Activated CD4-positive, alpha-beta memory T cell treated with anti-CD3 and anti-CD28 coated beads, Interleukin-2, amount 10 ng/mL, durations not matched to agents 7 days and 5 days (primary cell): ENCODE measurements around the gene ARHGAP10. TPM values are rescaled to one million over a fixed set of nuclear protein-coding genes. Genes with fewer than 3 reads are reported as not detected.
"Not testable (repeated sequence)": the region's sequence is repeated elsewhere in the genome, so short reads cannot be mapped to it uniquely, and the experiment has no call there.

Experiments
- CTCF ChIA-PET: fragments of 350-600 bp; sonication (Branson Sonifier 250); formaldehyde crosslinking; loops from one replicate; lab custom pipeline; 2021; ENCODE audit warnings: antibody characterized with exemption, inconsistent platforms; lab: Charles Lee
- POLR2A ChIA-PET: fragments of 350-600 bp; sonication (Branson Sonifier 250); formaldehyde crosslinking; loops from one replicate; lab custom pipeline; 2021; ENCODE audit warnings: antibody characterized with exemption; lab: Charles Lee
- DNase-seq: peaks from one replicate; pipeline ENCODE4 v3.0.0-alpha.2; 2020
- H3K27ac Mint-ChIP-seq: one replicate; pipeline ENCODE4 v1.8.0; 2021; ENCODE audit warnings: mild to moderate bottlenecking, mixed read lengths
- H3K27me3 Mint-ChIP-seq: one replicate; pipeline ENCODE4 v1.8.0; 2021; ENCODE audit warnings: mixed read lengths
- H3K36me3 Mint-ChIP-seq: one replicate; pipeline ENCODE4 v1.8.0; 2021; ENCODE audit warnings: low read depth, mixed read lengths
- H3K4me1 Mint-ChIP-seq: one replicate; pipeline ENCODE4 v1.8.0; 2021; ENCODE audit warnings: mixed read lengths
- H3K4me3 Mint-ChIP-seq: one replicate; pipeline ENCODE4 v1.8.0; 2021; ENCODE audit warnings: mild to moderate bottlenecking, mixed read lengths
- H3K9me3 Mint-ChIP-seq: one replicate; pipeline ENCODE4 v1.8.0; 2021; ENCODE audit warnings: mixed read lengths
- total RNA-seq, 2 experiments: library from RNA; stranded (reverse); gene quantifications; one replicate each; pipeline ENCODE4 v1.2.3, GENCODE V29; 2021

The ARHGAP10 gene
- total RNA-seq, 2 experiments from 2014 or later = 19.7 to 22.2 TPM

- ChIA-PET POLR2A (no interaction called here), CTCF (no interaction called here)
- Mint-ChIP-seq H3K4me3 (no peak overlapping the region), H3K4me1 (no peaks in the 10 kb centered on the region), H3K27ac (no peak overlapping the region), H3K36me3 (peaks cover 45% of the 10 kb centered on the region), H3K9me3 (peaks cover 7% of the 10 kb centered on the region), H3K27me3 (no peaks in the 10 kb centered on the region)
- peak; percentile 8 for DNase-seq
Measured at GRCh38 chr4:148069086-148069894, 337.4 kb downstream of the ARHGAP10 start.

GRCh38 chr4:148069895-148070178 is 337.9 kb downstream of the ARHGAP10 start:
- H3K9me3 Mint-ChIP-seq = peaks cover 13% of the 10 kb centered on the region
- no peaks in the 10 kb centered on the region for H3K4me1 Mint-ChIP-seq
- H3K27ac Mint-ChIP-seq = no peak overlapping the region
- POLR2A ChIA-PET = no interaction called here
- no peaks in the 10 kb centered on the region for H3K27me3 Mint-ChIP-seq
- H3K4me3 Mint-ChIP-seq = no peak overlapping the region
- DNase-seq = no peak
- CTCF ChIA-PET = no interaction called here
- peaks cover 49% of the 10 kb centered on the region for H3K36me3 Mint-ChIP-seq

GRCh38 chr4:148071009-148071408 is 339.1 kb downstream of the ARHGAP10 start:
- POLR2A ChIA-PET = no interaction called here

GRCh38 chr4:148072789-148073188 is 340.9 kb downstream of the ARHGAP10 start:
- no peaks in the 10 kb centered on the region for H3K27me3 Mint-ChIP-seq
- no peaks in the 10 kb centered on the region for H3K4me1 Mint-ChIP-seq
- CTCF ChIA-PET = no interaction called here
- peaks cover 26% of the 10 kb centered on the region for H3K9me3 Mint-ChIP-seq
- POLR2A ChIA-PET = no interaction called here
- H3K36me3 Mint-ChIP-seq = peaks cover 64% of the 10 kb centered on the region
- DNase-seq = no peak
- no peak overlapping the region for H3K4me3 Mint-ChIP-seq
- no peak overlapping the region for H3K27ac Mint-ChIP-seq

More at GRCh38 chr4:148071009-148071408, 339.1 kb downstream of the ARHGAP10 start:
- H3K27ac Mint-ChIP-seq = no peak overlapping the region
- DNase-seq = no peak
- H3K36me3 Mint-ChIP-seq = peaks cover 58% of the 10 kb centered on the region
- no peak overlapping the region for H3K4me3 Mint-ChIP-seq
- CTCF ChIA-PET = interaction anchor here (0.6 kb wide), 1 partner anchor 12 kb away, joined by 3 read pairs; no protein-coding TSS in a partner anchor
- peaks cover 24% of the 10 kb centered on the region for H3K9me3 Mint-ChIP-seq
- no peaks in the 10 kb centered on the region for H3K27me3 Mint-ChIP-seq
- no peaks in the 10 kb centered on the region for H3K4me1 Mint-ChIP-seq

- CTCF ChIA-PET = no interaction called here
Measured at GRCh38 chr4:148073349-148073748, 341.5 kb downstream of the ARHGAP10 start.

GRCh38 chr4:148074462-148074861 is 342.6 kb downstream of the ARHGAP10 start:
- H3K4me1 Mint-ChIP-seq = no peaks in the 10 kb centered on the region
- peaks cover 66% of the 10 kb centered on the region for H3K36me3 Mint-ChIP-seq
- ChIA-PET POLR2A (no interaction called here), CTCF (no interaction called here)
- no peak for DNase-seq
- H3K27ac Mint-ChIP-seq = no peak overlapping the region
- H3K27me3 Mint-ChIP-seq = no peaks in the 10 kb centered on the region
- peaks cover 26% of the 10 kb centered on the region for H3K9me3 Mint-ChIP-seq
- H3K4me3 Mint-ChIP-seq = no peak overlapping the region

More at GRCh38 chr4:148073349-148073748, 341.5 kb downstream of the ARHGAP10 start:
- Mint-ChIP-seq H3K4me3 (no peak overlapping the region), H3K27ac (no peak overlapping the region), H3K9me3 (peaks cover 26% of the 10 kb centered on the region), H3K27me3 (no peaks in the 10 kb centered on the region), H3K4me1 (no peaks in the 10 kb centered on the region), H3K36me3 (peaks cover 66% of the 10 kb centered on the region)
- no peak for DNase-seq
- POLR2A ChIA-PET = no interaction called here

GRCh38 chr4:148075438-148075837 is 343.6 kb downstream of the ARHGAP10 start:
- ChIA-PET POLR2A (interaction anchor here (1.5 kb wide), 1 partner anchor 16 kb away, joined by 5 read pairs; no protein-coding TSS in a partner anchor), CTCF (no interaction called here)
- DNase-seq = no peak
- Mint-ChIP-seq H3K27ac (no peak overlapping the region), H3K36me3 (peaks cover 67% of the 10 kb centered on the region), H3K4me3 (no peak overlapping the region), H3K27me3 (no peaks in the 10 kb centered on the region), H3K9me3 (peaks cover 26% of the 10 kb centered on the region), H3K4me1 (no peaks in the 10 kb centered on the region)

- H3K27ac Mint-ChIP-seq = no peak overlapping the region
- no peaks in the 10 kb centered on the region for H3K4me1 Mint-ChIP-seq
- ChIA-PET POLR2A (no interaction called here), CTCF (no interaction called here)
- no peak for DNase-seq
- peaks cover 60% of the 10 kb centered on the region for H3K36me3 Mint-ChIP-seq
- H3K4me3 Mint-ChIP-seq = no peak overlapping the region
- H3K27me3 Mint-ChIP-seq = no peaks in the 10 kb centered on the region
- H3K9me3 Mint-ChIP-seq = peaks cover 26% of the 10 kb centered on the region
Measured at GRCh38 chr4:148076964-148077363, 345.1 kb downstream of the ARHGAP10 start.

- H3K4me1 Mint-ChIP-seq = no peaks in the 10 kb centered on the region
- H3K27me3 Mint-ChIP-seq = no peaks in the 10 kb centered on the region
- peak; percentile 1 for DNase-seq
- ChIA-PET CTCF (no interaction called here), POLR2A (no interaction called here)
- no peak overlapping the region for H3K4me3 Mint-ChIP-seq
- H3K9me3 Mint-ChIP-seq = peaks cover 26% of the 10 kb centered on the region
- H3K27ac Mint-ChIP-seq = no peak overlapping the region
- H3K36me3 Mint-ChIP-seq = peaks cover 54% of the 10 kb centered on the region
Measured at GRCh38 chr4:148077581-148077980, 345.7 kb downstream of the ARHGAP10 start.

GRCh38 chr4:148078061-148078460 is 346.2 kb downstream of the ARHGAP10 start:
- H3K9me3 Mint-ChIP-seq = peaks cover 26% of the 10 kb centered on the region
- H3K4me3 Mint-ChIP-seq = no peak overlapping the region
- ChIA-PET CTCF (no interaction called here), POLR2A (no interaction called here)
- no peaks in the 10 kb centered on the region for H3K27me3 Mint-ChIP-seq
- no peak overlapping the region for H3K27ac Mint-ChIP-seq
- peak; percentile 4 for DNase-seq
- H3K4me1 Mint-ChIP-seq = no peaks in the 10 kb centered on the region
- peaks cover 50% of the 10 kb centered on the region for H3K36me3 Mint-ChIP-seq

GRCh38 chr4:148079961-148080360 is 348.1 kb downstream of the ARHGAP10 start:
- Mint-ChIP-seq H3K27ac (no peak overlapping the region), H3K4me1 (no peaks in the 10 kb centered on the region), H3K36me3 (peaks cover 37% of the 10 kb centered on the region), H3K4me3 (no peak overlapping the region), H3K9me3 (peaks cover 17% of the 10 kb centered on the region), H3K27me3 (no peaks in the 10 kb centered on the region)
- DNase-seq = no peak
- ChIA-PET CTCF (no interaction called here), POLR2A (interaction anchor here (0.7 kb wide), 1 partner anchor 13 kb away, joined by 3 read pairs; no protein-coding TSS in a partner anchor)

- peaks cover 4% of the 10 kb centered on the region for H3K9me3 Mint-ChIP-seq
- H3K4me1 Mint-ChIP-seq = no peaks in the 10 kb centered on the region
- no peaks in the 10 kb centered on the region for H3K27me3 Mint-ChIP-seq
- no peak for DNase-seq
- POLR2A ChIA-PET = no interaction called here
- peaks cover 24% of the 10 kb centered on the region for H3K36me3 Mint-ChIP-seq
- H3K27ac Mint-ChIP-seq = no peak overlapping the region
- no peak overlapping the region for H3K4me3 Mint-ChIP-seq
- CTCF ChIA-PET = no interaction called here
Measured at GRCh38 chr4:148081267-148081666, 349.4 kb downstream of the ARHGAP10 start.

GRCh38 chr4:148081745-148082144 is 349.9 kb downstream of the ARHGAP10 start:
- H3K36me3 Mint-ChIP-seq = peaks cover 20% of the 10 kb centered on the region
- H3K27me3 Mint-ChIP-seq = no peaks in the 10 kb centered on the region
- no peaks in the 10 kb centered on the region for H3K4me1 Mint-ChIP-seq
- H3K4me3 Mint-ChIP-seq = no peak overlapping the region
- no peak for DNase-seq
- peaks cover 4% of the 10 kb centered on the region for H3K9me3 Mint-ChIP-seq
- H3K27ac Mint-ChIP-seq = no peak overlapping the region
- POLR2A ChIA-PET = no interaction called here
- CTCF ChIA-PET = no interaction called here

- H3K27me3 Mint-ChIP-seq, H3K9me3 Mint-ChIP-seq, DNase-seq, H3K27ac Mint-ChIP-seq, H3K4me1 Mint-ChIP-seq, POLR2A ChIA-PET, H3K4me3 Mint-ChIP-seq, CTCF ChIA-PET: not testable (repeated sequence)
- H3K36me3 Mint-ChIP-seq = peaks cover 18% of the 10 kb centered on the region
Measured at GRCh38 chr4:148083073-148083472, 351.2 kb downstream of the ARHGAP10 start.
